ENCODE results near the gene ZBTB8B.

The ZBTB8B gene

DNA sequence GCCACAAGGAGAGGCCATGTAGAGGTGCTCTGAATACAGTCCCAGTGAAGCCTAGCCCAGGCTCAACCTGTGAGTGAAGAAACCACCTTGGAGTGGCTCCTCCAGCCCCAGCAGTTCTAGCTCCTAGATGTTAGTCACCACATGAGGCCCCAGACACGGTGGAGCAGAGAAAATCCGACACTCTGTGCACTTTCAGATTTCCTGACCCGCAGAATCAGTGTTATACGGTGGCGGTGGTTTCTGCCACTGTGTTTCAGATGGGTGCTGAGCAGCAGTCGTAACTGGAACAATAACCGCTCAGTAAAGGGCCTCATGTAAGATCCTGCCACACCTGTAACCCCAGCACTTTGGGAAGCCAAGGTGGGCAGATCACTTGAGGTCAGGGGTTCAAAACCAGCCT is 38.3 kb downstream of the ZBTB8B start:
- no peak for DNase-seq (ENCODE audit: low read depth in 1 of 2, low spot score in 1 of 2)

- DNase-seq (ENCODE audit: low read depth in 1 of 2, low spot score in 1 of 2) = no peak
Measured at GRCh38 chr1:32507021-32507420, 42.1 kb downstream of the ZBTB8B start.

- no peak for DNase-seq (ENCODE audit: low read depth in 1 of 2, low spot score in 1 of 2)
Measured at GRCh38 chr1:32508761-32509160, 43.9 kb downstream of the ZBTB8B start.

- no peak for DNase-seq (ENCODE audit: low read depth in 1 of 2, low spot score in 1 of 2)
Measured at GRCh38 chr1:32509939-32510338, 45.1 kb downstream of the ZBTB8B start.
